Ovary (tissue), 3 donors: ENCODE results near the gene SMC1A.
"Not testable (repeated sequence)": the region's sequence is repeated elsewhere in the genome, so short reads cannot be mapped to it uniquely, and the experiment has no call there.

Experiments
- EP300 ChIP-seq: sonication (generic); formaldehyde crosslinking; IDR thresholded peaks from one replicate; pipeline ENCODE4 v1.6.1; 2017; ENCODE audit warnings: antibody characterized with exemption
- POLR2A ChIP-seq: fragments of 450-650 bp; IDR thresholded peaks from one replicate; pipeline ENCODE4 v1.6.1; 2017; ENCODE audit warnings: antibody characterized with exemption, mild to moderate bottlenecking, moderate library complexity
- TF ChIP-seq, protein P1 (sequence below), 3 donors: fragments of 450-650 bp in 2 of 3; fragments of 200-600 bp in 1 of 3; IDR thresholded peaks; one replicate each; pipeline versions ENCODE4 v1.5.1 to v1.8.0; 2016 to 2022; ENCODE audit warnings: antibody characterized with exemption in 3 of 3, mild to moderate bottlenecking in 1 of 3
- donor health status: DM: no; HTN: no; CAD: no.

DNA sequence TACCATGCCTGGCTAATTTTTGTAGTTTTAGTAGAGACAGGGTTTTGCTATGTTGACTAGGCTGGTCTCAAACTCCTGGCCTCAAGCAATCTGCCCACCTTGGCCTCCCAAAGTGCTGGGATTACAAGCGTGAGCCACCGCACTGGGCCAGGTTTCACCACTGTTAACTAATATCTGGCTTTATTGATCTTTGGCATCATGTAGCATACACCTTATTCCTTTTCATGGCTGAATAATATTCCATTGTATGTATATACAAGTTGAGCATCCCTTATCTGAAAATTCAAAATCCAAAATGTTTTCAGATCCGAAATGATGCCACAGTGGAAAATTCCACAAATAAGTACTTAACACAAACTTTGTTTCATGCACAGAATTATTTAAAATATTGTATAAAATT, 46.2 kb upstream of the SMC1A start:
- TF ChIP-seq, protein P1, sequence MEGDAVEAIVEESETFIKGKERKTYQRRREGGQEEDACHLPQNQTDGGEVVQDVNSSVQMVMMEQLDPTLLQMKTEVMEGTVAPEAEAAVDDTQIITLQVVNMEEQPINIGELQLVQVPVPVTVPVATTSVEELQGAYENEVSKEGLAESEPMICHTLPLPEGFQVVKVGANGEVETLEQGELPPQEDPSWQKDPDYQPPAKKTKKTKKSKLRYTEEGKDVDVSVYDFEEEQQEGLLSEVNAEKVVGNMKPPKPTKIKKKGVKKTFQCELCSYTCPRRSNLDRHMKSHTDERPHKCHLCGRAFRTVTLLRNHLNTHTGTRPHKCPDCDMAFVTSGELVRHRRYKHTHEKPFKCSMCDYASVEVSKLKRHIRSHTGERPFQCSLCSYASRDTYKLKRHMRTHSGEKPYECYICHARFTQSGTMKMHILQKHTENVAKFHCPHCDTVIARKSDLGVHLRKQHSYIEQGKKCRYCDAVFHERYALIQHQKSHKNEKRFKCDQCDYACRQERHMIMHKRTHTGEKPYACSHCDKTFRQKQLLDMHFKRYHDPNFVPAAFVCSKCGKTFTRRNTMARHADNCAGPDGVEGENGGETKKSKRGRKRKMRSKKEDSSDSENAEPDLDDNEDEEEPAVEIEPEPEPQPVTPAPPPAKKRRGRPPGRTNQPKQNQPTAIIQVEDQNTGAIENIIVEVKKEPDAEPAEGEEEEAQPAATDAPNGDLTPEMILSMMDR (IDR thresholded peaks at IDR 0.05): not testable (repeated sequence)
- not testable (repeated sequence) for TF ChIP-seq EP300, POLR2A
